Measurements from ENCODE around the gene REM1.
"Not testable (repeated sequence)": the region's sequence is repeated elsewhere in the genome, so short reads cannot be mapped to it uniquely, and the experiment has no call there.

REM1 gene, protein sequence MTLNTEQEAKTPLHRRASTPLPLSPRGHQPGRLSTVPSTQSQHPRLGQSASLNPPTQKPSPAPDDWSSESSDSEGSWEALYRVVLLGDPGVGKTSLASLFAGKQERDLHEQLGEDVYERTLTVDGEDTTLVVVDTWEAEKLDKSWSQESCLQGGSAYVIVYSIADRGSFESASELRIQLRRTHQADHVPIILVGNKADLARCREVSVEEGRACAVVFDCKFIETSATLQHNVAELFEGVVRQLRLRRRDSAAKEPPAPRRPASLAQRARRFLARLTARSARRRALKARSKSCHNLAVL

DNA sequence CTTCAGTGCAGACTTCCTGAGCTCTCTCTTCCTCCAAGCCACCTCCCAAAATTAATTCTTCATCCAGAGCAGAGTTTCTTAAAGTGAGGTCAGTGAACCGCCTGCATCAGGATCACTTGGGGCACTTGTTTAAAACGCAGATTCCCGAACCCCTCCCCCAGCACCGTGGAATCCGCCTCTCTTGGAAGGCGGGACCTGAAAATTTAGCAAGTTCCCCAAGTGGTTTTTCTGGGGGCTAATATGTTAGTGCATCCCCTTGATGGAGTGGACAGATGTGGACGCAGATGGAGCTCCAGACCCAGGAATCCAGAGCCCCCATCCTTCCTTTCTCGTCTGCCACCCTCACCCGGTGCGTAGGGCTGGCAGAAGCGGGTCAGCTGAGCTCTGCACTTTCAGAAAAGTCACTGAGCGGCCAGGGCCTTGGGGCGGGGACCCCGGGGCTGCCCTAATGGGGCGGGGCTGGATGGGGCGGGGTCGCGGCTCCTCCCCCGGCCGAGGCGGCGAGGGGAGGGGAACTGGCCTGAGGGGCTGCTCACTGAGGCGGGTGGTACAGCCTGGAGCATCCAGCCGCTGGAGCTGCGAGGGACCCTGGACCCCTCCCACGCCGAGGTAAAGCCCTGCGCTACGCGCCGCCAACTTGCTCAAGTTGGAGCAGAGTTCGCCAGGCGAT, at the start of gene REM1, which contains the start of gene DEFB124:
Gene REM1 (plus strand): TSS at position 531 of the 670 bp plus-strand sequence. CDS start 1,158 bp downstream, outside the sequence.
Gene DEFB124 (minus strand): TSS at position 370 of the 670 bp plus-strand sequence. CDS start 2,114 bp downstream, outside the sequence.
- DNase-seq (ENCODE audit: low read depth in 2 of 2): no peak

DNA sequence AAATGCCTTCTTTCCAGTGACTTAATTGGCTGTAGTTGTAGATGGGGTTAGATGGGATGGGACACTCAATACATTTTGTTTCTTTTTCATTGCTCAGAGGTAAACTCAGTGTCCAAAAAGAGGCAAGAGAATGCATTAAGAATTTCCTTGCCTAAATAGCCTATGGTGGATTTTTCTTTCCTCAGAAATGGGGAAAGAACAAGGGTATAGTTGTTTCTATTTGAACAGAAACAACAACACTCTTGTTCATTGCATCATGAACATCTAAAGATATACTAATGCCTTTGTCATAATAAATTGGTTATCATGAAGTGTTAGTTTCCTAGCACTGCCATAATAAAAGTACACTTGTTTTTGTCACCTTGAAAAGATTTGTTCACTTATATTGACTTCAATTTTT, 49.3 kb upstream of the REM1 start:
- DNase-seq (ENCODE audit: low read depth in 2 of 2): no peak

GRCh38 chr20:31426891-31427551, 48.1 kb upstream of the REM1 start:
- DNase-seq (ENCODE audit: low read depth in 2 of 2): not testable (repeated sequence)

GRCh38 chr20:31427576-31427975, 47.5 kb upstream of the REM1 start:
- not testable (repeated sequence) for DNase-seq (ENCODE audit: low read depth in 2 of 2)

GRCh38 chr20:31430568-31431115, 44.4 kb upstream of the REM1 start:
- no peak for DNase-seq (ENCODE audit: low read depth in 2 of 2)

GRCh38 chr20:31440012-31440659, 35.0 kb upstream of the REM1 start, which contains the start of gene DEFB123:
DEFB123 (plus strand) TSS chr20:31440632; CDS start chr20:31440699, 67 bp downstream.
- no peak for DNase-seq (ENCODE audit: low read depth in 2 of 2)

GRCh38 chr20:31446084-31446819, 28.8 kb upstream of the REM1 start:
- DNase-seq (ENCODE audit: low read depth in 2 of 2): no peak

- no peak for DNase-seq (ENCODE audit: low read depth in 2 of 2)
Observed at GRCh38 chr20:31449511-31450414, 25.3 kb upstream of the REM1 start.

DNA sequence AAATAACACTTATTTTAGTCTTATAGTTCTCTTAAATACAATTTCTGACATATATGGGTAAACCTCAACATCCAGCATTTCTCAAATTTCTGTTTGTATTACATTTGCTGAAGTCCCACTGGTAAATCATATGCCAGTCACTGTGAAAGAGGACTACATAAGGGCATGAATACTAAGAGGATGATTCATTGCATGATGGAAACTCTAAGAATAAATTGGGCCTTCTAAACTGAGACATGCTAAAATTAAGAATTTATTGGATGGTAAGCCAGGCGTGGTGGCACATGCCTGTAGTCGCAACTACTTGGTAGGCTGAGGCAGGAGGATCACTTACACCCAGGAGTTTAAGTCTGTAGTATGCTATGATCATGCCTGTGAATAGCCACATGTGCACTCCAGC, 22.5 kb upstream of the REM1 start:
- no peak for DNase-seq (ENCODE audit: low read depth in 2 of 2)

DNA sequence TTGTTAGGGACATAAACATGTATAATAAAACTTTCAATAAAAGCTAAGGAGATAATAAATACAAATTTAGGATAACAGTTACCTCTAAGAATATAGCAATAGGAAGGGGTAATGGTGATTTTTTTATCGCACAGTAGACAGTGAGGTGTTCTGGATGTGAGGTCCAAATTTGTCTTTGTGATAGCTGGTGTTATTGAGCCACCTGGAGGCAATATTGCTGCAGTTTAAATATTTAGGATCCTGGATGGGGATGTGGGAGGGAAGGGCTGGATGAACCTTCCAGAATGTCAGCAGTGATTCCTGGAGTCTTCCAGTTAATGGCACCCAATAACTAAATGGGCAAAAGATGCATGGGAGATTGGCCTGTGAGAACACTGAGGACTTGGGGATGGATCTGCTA, 20.7 kb upstream of the REM1 start:
- no peak for DNase-seq (ENCODE audit: low read depth in 2 of 2)

GRCh38 chr20:31470946-31471345, 4.1 kb upstream of the REM1 start:
- not testable (repeated sequence) for DNase-seq (ENCODE audit: low read depth in 2 of 2)

- no peak for DNase-seq (ENCODE audit: low read depth in 2 of 2)
Observed at GRCh38 chr20:31472395-31473330, 2.4 kb upstream of the REM1 start.

DNA sequence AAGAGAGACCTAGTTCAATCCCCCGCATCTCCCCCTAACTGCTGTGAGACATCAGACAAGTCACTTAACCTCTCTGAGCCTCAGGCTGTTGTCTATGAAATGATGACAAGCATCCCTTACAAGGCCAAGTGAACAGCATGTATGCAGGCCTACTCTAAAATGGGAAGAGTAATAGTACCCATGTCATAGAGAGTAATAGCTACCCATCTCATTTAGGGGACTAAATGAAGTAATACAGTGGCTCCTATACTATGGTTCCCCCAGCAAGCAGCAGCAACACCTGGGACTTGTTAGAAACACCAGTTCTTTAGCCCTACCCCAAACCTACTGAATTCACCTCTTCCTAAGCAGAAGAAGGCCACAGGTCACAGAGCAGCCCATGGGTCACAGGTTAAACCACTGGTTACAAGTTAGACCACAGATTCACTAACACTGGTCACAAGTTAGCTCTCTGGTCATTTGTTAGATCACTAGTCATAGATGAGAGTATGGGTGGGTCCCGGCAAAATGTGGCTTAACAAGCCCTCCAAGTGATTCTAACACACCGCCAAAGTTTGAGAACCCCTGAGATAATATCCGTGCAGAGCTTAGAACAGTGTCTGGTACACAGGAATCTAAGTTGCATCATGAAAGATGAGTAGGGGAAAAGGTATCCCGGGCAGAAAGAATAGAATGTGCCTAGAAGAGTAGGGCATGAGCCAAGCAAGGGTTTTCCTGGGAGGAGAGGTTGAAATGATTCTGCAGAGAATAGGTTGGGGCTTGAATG, 1.6 kb upstream of the REM1 start:
- DNase-seq (ENCODE audit: low read depth in 2 of 2): no peak

DNA sequence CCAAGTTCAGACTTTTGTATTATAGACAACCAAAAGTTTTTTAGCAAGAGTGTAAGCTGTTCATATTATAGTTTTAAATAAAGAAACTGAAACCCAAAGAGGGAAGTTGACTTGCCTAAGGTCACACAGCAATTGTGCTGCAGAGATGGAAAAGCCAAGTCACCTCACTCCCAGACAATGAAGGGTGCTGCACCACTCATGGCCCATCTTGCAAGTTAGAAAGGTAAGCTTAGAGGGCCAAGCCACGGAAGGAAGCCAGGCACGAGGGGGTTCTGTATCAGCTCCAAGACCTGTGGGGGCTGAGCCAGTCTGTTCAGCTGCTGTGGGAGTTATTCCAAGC, 1.0 kb upstream of the REM1 start:
- no peak for DNase-seq (ENCODE audit: low read depth in 2 of 2)

- no peak for DNase-seq (ENCODE audit: low read depth in 2 of 2)
Observed at GRCh38 chr20:31475472-31476293, 595 bp downstream of the REM1 start.

- DNase-seq (ENCODE audit: low read depth in 2 of 2): no peak
Observed at GRCh38 chr20:31476294-31476585, 1.2 kb downstream of the REM1 start.

DNA sequence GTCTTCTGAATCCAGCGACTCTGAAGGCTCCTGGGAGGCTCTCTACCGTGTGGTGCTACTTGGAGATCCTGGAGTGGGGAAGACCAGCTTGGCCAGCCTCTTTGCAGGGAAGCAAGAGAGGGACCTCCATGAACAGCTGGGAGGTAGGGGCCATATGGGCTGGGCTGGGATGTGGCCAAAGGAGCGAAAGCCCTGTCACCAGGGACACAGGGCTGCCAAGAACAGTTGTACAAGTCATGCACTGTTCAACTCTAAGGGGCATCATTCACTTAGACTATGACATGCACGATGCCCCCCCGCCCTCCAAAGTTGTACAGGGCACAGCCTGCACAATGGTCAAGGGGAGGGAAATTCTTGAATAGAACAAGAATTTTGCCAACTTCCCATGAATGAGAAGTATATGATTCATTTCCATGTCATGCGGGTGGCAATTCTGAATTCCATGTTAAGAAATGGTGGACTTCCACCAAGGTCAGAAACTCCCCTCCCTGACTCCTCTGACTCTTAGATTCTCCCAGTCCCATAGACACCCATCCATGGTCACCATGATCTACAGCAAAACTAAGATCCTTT, 1.6 kb downstream of the REM1 start:
- no peak for DNase-seq (ENCODE audit: low read depth in 2 of 2)
